ENCODE measurements around the gene KCNAB1.
A peak's percentile ranks its signal among the peaks of the same experiment; 100 is the strongest.
"Not testable (repeated sequence)": the region's sequence is repeated elsewhere in the genome, so short reads cannot be mapped to it uniquely, and the experiment has no call there.

Gene KCNAB1

GRCh38 chr3:156284637-156285036 is 164.3 kb downstream of the KCNAB1 start:
- DNase-seq, result not testable (repeated sequence)

- no peak for DNase-seq
These were observed 165.2 kb downstream of the KCNAB1 start for GRCh38 chr3:156285626-156286025.

GRCh38 chr3:156290924-156291271 is 170.5 kb downstream of the KCNAB1 start:
- no peak for DNase-seq

- DNase-seq, result no peak
These were observed 171.1 kb downstream of the KCNAB1 start for GRCh38 chr3:156291272-156292123.

- DNase-seq, result no peak
These were observed 173.2 kb downstream of the KCNAB1 start for GRCh38 chr3:156293566-156293965.

- no peak for DNase-seq
These were observed 177.2 kb downstream of the KCNAB1 start for GRCh38 chr3:156297582-156297981.

- DNase-seq, result no peak
These were observed 177.6 kb downstream of the KCNAB1 start for GRCh38 chr3:156298014-156298413.

- DNase-seq, result no peak
These were observed 178.6 kb downstream of the KCNAB1 start for GRCh38 chr3:156298938-156299337.

- DNase-seq, result peak in 1 of 2 experiments; percentile 66
These were observed 179.2 kb downstream of the KCNAB1 start for GRCh38 chr3:156299569-156299968.

GRCh38 chr3:156300371-156300770 is 180.0 kb downstream of the KCNAB1 start:
- no peak for DNase-seq

- DNase-seq, result no peak
These were observed 180.8 kb downstream of the KCNAB1 start for GRCh38 chr3:156300929-156301840.

GRCh38 chr3:156303001-156303707 is 182.8 kb downstream of the KCNAB1 start:
- no peak for DNase-seq

- no peak for DNase-seq
These were observed 184.0 kb downstream of the KCNAB1 start for GRCh38 chr3:156304406-156304805.

- no peak for DNase-seq
These were observed 185.3 kb downstream of the KCNAB1 start for GRCh38 chr3:156305672-156306071.

- DNase-seq, result no peak
These were observed 187.3 kb downstream of the KCNAB1 start for GRCh38 chr3:156307704-156308103.

GRCh38 chr3:156311431-156311830 is 191.1 kb downstream of the KCNAB1 start:
- DNase-seq, result no peak

- DNase-seq, result no peak
These were observed 191.6 kb downstream of the KCNAB1 start for GRCh38 chr3:156311930-156312329.

GRCh38 chr3:156316076-156316475 is 195.7 kb downstream of the KCNAB1 start:
- DNase-seq, result no peak

GRCh38 chr3:156317462-156318074 is 197.2 kb downstream of the KCNAB1 start:
- DNase-seq, result no peak

- DNase-seq, result no peak
These were observed 201.6 kb downstream of the KCNAB1 start for GRCh38 chr3:156321945-156322344.

GRCh38 chr3:156323466-156323865 is 203.1 kb downstream of the KCNAB1 start:
- no peak for DNase-seq

GRCh38 chr3:156330415-156330814 is 210.0 kb downstream of the KCNAB1 start:
- no peak for DNase-seq

GRCh38 chr3:156332304-156332703 is 211.9 kb downstream of the KCNAB1 start:
- no peak for DNase-seq

Data from cerebellar nuclear complex (tissue), 1 donor.